ENCODE measurements around the gene ANKRD10.

ANKRD10 gene

DNA sequence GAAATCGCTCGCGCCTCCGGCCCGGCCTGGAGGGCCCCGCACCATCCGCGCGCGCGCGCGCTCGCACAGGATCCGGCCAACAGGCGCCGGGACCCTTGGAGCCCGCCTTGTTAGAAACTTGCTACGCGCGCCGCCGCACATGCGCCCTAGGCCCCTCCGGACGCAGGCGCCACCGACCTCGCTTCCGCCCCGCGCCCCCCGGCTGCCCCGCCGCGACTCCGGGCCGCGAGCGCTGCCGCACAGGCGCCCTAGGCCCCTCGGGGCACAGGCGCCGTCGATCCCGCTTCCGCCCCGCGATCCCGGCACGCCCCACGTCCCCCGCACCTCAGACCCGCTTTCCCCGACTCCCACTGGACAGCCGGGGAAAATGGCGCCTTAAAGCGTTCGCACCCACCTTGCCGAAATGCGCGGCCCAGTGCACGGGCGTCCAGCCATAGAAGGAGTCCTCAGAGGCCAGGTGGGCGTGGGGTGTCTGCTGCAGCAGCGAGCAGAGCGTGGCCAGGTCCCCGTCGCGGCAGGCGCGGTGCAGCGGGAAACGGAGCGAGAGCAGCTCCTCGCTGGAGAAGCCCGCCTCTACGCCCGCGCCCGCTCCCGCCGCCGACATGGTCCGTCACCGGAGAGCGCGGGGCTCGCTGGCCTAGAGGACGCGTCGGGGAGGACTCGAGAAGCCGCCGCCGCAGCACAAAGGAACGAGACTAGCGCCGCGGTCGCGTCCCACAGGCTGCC is 375 bp downstream of the ANKRD10 start:
- DNase-seq, result peak; percentile 74

DNA sequence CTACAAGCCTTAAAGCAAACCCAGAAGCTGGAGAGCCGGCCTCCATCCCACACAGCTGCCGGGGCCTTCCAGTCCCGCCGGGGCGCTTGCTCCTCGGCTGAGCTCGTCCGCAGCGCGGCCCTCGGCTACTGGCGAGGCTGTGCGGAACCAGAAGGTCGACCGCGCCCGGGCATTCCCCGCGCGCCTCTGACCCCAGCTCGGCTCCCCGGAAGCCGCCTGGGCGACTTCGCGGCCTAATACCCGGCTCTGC is 863 bp downstream of the ANKRD10 start:
- no peak for DNase-seq

DNA sequence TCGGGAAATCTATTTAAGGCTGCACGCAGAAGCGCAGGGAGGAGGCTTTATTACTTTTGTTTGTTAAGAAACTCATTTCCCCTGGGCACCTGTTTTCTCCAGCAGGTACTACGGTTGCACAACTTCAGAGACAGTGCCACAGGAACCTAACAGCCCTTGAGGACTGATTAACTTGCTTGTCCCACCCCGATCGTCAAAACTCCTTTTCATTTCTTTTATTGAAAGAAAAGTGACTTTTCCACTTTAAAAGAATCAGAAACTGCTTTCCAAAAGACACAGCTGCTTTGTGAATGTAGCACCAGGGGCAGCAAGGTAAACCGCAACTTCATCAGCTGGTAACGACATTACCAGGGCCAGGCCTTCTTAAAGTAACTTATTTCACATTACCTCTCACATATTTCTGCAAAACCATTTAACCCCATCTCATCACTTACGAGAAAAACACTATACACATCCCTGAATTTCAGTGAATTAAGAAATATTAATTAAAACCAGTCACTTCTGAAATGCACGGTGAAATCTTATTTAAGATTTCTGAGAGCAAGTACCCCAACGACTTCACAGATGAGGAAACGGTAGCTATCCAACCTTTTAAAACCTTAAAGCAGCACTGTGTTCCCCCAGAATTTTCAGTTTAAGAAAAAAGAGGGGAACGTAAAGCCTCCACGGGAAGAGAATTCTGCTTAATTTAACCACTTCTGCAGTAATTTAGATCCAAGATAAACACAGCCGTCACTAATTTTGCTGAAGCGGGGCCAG is 1.4 kb downstream of the ANKRD10 start:
- DNase-seq, result no peak

DNA sequence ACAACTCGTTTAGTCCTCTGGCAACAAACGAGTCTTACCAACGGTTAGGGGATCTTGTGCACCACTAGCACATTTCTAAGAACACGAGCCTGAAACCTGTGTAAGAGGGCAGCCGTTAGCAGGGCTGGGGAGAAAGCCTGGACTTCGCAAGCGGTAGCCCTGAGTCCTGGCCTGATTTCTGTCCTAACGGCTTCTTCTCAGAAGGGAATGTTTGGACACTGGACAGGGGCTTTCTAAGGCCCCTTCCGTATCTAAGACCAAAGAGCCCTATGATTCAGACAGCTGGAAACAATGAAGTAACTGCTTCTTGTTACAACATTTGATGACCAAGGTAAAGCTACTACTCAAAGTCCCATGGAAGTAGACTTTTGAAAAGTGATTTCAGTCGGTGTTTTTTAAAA is 2.2 kb downstream of the ANKRD10 start:
- DNase-seq, result no peak

DNA sequence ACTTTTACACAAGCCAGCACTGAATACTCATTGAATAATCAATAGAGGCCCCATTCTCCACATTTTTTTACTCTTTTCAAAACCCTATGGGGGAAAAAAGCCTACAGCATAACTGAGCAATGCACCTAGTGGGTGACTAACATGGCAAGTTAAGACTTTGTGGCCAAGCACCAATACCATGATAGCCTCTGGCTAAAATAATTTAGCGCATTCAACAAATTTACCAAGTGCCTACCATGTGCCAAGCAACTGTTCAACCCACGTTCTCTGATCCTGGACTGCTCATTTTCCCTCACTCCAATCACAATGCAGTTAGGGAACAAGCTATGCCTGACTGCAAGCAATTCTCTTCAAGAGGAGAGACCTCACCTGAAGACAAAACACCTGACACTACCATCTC is 3.0 kb downstream of the ANKRD10 start:
- DNase-seq, result no peak

DNA sequence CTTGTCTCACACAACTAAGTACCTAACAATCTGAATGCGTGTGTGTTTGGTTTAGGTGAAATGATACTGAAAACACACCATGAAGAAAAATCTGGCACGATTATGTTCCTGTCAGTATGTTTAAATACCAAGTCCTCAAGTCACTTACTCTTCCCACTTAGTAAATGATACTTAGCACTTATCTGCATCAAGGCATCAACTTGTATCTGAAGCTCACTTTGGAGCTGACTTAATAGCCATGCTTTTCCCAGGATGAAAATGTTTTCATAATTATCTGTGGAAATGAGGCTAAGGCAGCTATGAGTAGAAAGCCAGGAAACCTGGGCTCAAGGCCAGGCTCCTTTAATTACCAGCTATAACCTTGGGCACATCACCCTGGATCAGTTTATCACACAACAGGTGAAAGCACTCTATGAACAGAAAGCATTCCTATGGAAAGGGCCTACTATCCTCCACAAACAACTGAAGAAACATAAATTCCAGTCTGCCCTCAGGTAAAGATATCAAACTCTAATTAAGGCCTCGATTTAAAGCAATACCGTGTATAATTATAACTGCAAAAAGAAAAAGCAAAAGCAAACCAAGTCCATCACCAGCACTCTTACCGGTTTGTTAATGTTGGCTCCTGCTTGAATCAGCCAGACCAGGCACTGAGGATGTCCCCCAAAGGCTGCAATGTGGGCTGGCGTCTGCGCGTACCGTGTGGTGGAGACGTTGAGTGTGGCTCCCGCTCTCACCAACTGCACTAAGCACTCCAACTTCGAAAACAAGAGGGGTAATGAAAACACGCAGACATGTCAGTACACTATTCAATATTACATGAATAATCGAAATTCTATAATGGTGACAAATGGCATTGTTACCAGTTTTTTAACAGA is 4.6 kb downstream of the ANKRD10 start:
- DNase-seq, result no peak

DNA sequence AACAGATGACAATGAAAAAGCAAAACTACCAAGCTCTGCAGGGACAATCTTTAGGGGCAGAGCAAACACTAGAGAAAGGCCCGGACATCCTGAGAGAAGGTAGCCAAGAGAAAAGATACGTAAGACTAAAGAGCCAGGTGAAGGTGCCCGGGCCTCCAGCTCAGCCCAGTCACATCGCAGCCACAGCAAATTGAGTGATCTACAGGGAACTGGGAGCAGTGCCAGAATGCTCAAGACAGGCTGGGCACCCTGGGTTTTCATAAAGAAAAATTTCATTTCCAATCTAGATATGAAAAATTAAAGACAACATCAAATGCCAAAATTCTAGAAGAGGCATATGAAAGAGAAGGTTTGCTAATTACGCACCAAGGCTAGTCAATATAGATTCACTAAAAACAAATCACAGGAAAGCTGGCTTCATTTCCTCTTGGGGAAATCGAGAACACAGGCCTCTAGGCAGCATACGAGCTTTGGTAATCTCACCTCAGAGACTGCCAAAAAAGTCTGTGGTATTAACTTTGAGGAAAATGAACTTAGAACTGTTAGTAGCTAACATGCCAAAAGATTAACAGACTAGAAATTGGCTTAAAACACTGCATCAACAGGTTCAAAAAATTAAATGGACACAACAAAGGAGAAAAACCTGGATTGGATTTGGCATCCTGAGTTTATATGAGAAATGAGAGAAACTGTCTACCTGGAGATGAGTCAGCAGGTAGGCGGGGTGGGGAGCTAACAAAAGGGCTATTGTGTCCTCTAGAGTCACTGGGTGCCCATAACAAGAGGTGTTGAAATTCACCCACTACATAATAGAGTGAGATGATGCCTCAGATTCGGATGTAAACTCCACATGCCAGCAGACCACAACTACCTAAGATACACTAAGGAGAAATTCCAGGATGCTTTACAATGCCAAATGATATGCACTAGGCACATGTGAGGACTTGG is 6.6 kb downstream of the ANKRD10 start:
- DNase-seq, result no peak

DNA sequence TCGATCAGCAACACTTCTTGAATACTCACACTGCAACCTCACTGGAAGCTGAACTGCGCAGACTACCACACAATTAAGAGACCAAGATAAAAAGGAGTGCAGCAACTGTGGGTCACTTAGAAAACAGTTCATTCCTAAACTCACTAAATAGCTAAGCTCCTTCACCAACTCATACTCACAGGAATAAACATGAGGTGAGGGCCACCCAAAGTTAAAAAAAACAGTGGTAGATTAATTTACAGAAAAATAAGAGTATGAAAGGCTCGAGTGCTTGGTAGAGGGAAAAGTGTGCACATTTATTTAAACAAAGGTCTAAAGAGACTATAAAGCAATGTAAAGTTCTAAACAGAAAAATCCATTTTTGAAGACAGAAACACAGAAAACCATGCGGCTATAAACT is 7.6 kb downstream of the ANKRD10 start:
- DNase-seq, result no peak

DNA sequence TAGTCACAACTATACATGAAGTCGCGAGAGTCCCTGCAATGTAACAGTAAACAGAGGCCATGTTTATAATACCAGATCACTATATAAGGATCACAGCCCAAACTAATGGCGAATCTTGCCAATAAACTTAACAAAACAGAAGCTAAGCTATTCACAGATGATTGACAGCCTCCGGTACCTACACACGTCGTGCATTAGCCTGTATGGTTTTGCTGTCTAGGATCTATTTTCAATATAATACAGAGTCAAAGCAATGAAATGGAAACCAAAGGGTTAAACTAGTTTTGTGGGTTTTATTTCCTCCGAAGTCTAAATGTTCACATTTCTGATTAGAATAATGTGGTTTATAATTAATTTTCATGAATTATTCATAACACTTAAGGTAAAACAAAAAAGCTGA is 10.1 kb downstream of the ANKRD10 start:
- DNase-seq, result no peak

DNA sequence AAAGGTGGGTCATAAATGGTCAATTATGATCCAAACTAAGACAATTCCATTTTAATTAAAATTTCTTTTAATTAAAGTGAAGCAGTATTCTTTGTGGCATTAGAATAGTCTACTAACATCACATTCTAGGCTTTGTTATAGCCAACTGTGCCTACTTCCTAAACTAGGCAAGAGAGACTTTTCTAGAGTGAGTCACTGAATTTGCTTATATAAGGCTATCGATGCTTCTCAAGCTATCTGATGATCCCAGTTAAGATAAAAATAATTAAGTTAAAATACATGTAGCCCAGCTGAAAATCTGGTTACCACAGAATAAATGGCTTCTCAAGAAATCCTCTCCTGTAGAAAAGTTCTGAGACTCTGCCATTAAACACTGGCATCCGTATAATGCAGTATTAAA is 12.5 kb downstream of the ANKRD10 start:
- DNase-seq, result no peak

DNA sequence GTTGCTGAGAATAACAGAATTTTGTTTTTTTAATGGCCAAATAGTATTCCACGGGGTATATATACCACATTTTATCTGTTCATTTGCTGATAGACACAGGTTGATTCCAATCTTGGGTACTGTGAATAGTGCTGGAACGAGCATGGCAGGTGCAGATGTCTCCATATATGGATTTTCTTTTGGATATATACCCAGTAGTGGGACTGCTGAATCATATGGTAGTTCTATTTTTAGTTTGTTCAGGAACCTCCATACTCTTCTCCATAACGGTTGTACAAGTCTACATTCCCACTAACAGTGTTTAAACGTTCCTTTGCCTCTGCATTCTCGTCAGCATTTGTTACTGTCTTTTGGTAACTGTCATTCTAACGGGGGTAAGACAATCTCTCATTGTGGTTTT is 17.3 kb downstream of the ANKRD10 start:
- DNase-seq, result no peak

DNA sequence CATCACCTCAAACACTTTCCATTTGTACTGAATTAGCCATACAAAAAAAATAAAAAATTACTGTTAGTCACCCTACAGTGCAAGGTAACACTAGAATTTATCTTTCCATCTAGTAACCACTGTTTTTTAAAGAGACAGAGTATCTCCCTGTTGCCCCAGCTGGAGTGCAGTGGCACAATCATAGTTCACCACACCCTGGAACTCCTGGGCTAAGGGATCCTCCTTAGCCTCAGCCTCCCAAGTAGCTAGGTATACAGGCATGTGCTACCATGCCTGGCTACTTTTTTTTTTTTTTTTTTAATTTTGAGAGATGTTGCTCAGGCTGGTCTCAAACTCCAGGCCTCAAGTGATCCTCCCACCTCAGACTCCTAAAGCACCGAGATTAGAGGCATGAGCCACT is 17.9 kb downstream of the ANKRD10 start:
- DNase-seq, result no peak

DNA sequence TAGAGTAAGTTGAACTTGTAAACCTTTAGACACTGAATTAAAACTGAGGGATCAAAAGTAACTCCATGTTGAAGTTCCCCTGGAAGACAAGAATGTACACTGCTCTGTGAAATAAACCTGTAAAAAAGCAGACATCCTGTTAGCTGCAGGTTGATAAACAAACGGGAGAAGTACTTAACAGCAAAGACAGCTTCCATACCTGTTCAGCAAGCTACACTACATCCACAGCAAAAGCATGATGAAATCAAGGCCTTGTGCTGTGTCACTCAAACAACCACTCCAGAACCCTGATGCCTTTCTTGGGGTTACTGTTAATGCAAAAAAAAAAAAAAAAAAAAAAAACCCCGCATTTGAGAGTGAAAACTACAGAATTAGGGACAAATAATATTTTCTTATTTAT is 20.8 kb downstream of the ANKRD10 start:
- DNase-seq, result no peak

DNA sequence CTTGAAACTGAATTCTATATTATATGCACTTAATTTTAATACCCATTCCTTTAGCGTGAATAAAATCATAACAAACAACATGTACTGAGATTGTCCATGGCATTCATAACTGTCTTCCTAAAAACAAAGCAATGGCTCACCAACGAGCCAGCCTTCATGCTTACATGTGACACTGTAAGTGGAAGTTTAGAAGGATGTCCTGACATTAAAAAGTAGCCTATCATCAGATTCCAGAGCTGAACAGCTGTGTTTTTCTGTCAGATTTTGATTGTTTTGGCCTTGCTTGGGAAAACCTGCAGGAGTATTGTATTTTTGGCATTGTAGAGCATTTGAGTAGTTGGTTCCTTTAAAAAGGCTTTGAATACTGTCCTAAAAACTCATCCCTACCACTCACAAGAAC is 21.3 kb downstream of the ANKRD10 start:
- no peak for DNase-seq

DNA sequence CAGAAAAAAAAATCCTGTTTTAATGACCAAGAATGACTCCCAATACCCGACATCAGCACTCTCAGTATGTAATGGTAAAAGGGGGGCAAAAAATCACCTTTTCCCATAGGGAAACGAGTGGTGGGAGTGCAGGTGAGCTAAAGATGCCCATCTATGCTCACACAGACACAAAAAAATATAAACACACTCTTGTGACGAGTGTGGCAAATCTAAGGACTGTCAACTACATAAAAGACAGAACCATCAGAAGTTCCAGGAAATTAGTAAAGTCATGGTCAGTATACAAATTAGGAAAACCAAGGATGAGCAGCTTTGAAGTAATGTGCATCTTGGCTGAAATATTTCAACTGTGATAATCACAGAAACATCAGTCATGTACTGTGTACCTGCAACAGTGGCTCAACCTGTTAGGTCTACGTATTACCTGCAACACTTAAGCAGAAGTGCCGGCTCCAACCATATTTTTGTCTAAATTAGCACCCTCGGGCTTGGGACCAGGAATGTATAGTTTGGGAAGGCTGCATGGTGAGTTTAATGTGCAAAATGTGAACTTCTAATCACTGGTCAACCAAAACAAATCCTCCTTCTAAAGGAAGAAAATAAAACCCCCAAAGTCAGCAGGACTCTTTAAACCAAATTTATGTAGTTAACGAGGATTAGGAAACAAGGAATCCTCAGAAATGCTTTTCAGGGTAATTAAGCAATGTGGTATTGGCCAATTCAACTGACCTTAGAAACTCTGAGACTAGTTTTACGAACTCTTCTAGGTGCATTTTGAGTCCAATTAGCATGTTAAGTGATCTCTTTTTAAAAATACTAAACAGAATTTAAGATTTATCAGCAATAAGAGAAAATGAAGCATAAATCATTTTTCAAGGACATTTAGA is 24.3 kb downstream of the ANKRD10 start:
- DNase-seq, result no peak

DNA sequence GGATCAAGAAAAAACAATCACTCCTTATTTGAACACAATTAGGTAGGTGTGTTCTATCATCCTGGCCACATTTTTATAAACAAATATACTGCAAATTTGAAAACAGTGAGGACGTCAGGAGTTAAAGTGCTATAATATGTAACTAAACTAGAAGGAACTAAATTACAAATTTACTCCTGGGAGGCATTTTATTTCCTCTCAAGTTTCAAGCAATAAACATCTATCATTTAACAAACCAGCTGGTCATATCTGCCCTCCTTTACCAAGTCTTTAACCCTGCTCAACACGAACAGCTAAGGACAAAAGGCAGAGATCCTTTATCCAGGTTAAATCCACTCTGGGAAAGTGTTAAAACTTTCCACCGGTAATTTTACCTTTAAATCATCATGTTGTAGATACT is 26.5 kb downstream of the ANKRD10 start:
- DNase-seq, result no peak

DNA sequence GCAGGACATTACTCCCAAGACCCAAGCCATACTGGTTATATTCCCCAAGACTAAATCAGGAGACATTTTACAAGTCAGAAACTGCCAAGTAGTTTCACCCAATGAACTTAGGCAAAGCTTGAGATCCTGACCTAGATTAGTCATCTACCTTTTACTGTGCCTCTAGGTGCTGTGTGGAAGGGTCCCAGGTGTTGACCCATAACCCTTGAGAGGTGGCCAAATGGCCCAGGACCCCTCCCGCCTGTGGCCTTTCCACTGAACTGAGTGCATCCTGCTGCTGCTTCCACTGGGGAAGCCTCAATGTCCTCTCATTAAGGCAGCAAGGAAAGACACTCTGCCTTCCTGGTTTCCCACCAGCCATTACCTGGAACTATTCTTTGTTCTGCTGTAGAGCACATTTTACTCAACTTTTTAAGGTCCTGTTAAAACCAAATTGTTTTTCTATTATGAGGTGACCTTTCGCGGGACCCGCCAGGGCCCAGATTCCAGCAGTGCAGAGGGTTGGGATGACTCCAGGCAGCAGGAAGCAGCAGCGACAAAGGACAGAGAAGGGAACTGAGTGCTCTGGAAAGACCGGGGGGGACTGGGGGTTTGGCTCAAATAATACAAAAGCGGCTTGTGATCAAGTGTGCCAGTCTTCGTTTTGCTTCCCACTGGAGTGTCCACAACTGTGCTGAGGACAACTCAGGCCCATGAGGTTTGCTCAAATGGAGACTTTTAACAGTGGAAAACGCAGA is 27.1 kb downstream of the ANKRD10 start:
- no peak for DNase-seq

DNA sequence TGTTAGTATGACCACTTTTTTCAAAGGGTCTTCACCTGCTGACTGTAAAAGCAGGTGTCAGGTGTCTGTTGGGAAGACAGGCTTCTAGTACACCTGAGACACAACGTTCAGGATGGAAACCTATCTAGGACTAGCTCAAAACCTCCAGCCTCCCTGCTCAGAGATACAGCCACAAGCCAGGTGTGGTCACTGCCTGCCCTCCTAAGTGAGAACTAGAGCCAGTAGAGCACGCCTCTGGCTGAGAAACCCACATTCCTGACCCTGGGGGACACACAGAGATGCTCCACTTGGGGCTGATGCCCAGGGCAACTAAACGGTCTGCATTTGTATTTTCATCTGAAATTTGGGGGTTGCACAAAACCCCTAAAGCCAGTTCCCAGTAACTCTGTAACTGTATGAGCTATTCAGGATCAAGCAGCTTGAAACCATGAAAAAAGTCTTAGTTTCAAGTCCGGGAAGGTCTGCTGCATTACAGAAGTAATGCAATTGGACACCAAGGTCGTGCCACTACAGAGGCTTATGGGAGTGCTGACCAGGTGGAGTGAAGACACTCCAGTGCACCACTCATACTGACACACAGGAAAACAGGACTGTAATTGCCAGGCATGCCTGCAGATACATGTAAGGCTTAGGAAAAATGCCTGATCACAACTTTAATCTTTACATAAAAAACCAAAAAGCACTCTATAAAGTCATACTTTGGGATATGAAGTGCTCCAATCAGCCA is 27.8 kb downstream of the ANKRD10 start:
- DNase-seq, result no peak

DNA sequence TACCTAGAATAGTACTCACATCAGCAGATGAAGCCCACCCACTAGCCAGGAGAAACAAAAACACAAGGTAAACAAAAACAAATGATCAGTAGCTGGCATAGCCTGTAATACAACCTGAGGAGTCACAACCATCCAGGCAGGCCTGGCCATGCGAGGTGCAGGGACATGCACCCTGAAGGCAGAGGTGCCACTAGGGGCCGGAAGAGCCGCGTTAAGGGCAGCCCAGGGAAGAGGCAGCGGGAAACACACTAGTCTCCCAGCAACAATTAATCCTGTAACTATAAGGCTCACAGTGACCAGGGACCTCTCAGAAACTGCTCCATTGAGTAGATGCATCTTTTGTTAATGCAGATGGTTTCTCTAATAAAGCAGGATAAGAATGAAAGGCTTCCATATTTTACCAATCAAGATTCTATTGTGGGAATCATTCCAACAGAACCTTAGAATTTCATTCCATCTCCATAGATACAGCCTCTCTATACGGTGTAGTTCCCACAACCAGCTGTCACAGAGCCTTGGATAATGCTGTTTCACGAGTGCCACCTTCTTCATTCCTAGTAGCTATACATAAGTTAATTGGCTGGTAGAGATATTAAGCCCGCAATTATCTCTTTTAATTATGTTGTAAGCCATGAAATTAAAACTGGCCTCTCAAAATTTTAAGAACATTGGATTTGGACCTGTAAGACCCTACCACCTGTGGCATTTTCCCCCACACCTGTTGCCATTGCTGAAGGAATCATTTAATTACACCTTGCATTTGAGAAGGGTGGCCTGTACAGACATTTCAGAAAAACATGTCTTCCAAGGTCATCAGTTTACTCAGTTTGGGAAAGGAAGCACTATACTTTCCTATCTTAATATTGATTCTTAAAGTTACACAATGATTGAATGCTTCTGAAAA is 28.7 kb downstream of the ANKRD10 start:
- no peak for DNase-seq
